GM12874 (cell line): ENCODE results near the gene MAP3K5.

Source experiments
- CTCF ChIP-seq: IDR thresholded peaks from 2 replicates; pipeline ENCODE4 v1.5.1; 2011; ENCODE audit warnings: low read depth, mild to moderate bottlenecking, control low read depth, low read length, moderate library complexity; ENCODE audit not compliant: insufficient read depth

Gene MAP3K5

GRCh38 chr6:136655239-136656014, 136.8 kb downstream of the MAP3K5 start:
- TF ChIP-seq CTCF, result no peak

- no peak for TF ChIP-seq CTCF
Measured at GRCh38 chr6:136654086-136654485, 138.2 kb downstream of the MAP3K5 start.

- no peak for TF ChIP-seq CTCF
Measured at GRCh38 chr6:136652656-136653055, 139.6 kb downstream of the MAP3K5 start.

GRCh38 chr6:136651982-136652381, 140.3 kb downstream of the MAP3K5 start:
- no peak for TF ChIP-seq CTCF

GRCh38 chr6:136647363-136647852, 144.9 kb downstream of the MAP3K5 start:
- TF ChIP-seq CTCF, result no peak

GRCh38 chr6:136646377-136646776, 145.9 kb downstream of the MAP3K5 start:
- TF ChIP-seq CTCF, result no peak

- TF ChIP-seq CTCF, result no peak
Measured at GRCh38 chr6:136644597-136644952, 147.7 kb downstream of the MAP3K5 start.
